HG03196 (cell line): ENCODE results near the gene PTPN6.

Source experiments
- ATAC-seq: cut with Tn5 transposase; IDR thresholded peaks from one replicate; pipeline ENCODE4 v1.9.1; 2021; ENCODE audit not compliant: unreplicated experiment

Gene PTPN6

DNA sequence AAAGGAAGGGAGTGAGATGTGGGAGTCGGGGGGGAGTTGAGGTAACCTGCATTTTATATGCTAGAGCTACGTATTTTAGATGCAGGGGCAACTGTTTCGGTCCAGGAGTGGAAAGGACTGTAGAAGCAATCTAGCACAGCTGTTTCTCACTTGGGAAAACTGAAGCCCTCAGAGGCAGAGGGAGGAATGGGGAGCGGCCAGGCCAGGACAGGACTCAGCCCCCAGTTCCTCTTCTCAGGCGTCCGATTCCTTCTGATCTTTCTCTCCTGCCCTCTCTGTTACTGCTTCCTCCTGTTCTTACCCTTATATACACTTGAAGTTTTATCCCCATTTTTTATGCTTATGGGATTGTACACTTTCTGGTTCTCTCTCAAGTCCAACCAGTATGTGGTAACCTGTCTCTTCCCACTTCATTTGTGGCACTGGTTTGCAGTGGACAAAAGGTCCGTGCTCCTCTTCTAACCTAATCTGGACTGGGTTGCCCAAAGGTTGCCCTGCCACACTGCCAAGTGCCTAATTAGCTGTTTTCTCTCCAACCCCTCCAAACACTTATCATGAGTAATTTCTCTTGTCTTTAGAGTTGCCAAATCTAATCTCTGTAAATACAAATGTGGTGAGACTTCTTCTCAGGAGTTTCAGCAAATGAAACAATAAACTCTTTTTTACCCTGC lies 50.9 kb downstream of the PTPN6 start:
- no peak for ATAC-seq

DNA sequence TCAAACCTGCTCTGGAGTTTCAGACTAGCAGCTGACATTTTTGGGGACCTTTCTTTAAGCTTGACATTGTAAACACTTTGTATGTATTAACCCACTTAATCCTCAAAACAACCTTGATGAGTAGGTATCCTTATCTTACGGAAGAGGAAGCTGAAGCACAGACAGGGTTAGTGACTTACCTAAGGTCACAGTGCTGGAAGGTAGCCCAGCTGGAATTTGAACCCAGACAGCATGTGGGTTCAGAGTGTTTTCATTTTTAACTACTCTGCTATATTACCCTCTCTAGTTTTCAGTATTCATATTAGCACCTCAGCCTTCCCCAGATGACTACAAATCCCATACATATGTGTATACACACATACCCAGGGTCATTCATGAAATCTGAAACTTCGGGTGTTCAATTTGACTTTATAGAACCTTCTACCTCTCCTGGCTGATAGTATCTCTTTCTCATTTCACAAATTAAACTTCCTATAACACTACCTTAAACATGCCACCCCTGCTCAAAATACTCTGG lies 53.2 kb downstream of the PTPN6 start:
- no peak for ATAC-seq

DNA sequence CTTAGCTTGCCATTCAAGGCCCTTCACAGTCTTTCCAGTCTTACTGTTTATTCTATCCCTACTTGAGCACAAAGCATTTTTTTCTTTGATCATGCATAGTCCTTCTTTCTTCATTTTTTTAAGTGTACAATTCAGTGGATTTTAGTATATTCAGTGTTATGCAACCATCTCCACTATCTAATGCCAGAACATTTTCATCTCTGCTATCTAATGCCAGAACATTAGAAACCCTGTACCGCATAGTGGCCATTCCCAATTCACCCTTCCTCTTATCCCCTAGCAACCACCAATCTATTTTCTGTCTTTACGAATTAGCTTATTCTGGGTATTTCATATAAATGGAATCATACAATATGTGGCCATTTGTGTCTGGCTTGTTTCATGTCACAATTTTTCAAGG lies 53.7 kb downstream of the PTPN6 start:
- no peak for ATAC-seq

DNA sequence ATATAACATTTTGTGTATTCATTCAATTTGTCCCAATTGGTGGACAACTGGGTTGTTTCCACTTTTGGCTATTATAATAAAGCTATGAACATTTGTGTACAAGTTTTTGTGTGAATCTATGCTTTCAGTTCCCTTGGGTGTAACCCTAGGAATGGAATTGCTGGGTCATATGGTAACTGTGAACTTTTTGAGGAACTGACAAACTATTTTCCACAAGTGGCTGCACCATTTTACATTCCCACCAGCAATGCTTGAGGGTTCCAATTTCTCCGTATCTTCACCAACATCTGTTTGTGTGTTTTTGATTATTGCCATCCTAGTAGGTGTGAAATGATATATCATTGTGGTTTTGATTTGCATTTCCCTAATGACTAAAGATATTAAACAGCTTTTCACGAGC lies 54.2 kb downstream of the PTPN6 start:
- ATAC-seq = no peak

DNA sequence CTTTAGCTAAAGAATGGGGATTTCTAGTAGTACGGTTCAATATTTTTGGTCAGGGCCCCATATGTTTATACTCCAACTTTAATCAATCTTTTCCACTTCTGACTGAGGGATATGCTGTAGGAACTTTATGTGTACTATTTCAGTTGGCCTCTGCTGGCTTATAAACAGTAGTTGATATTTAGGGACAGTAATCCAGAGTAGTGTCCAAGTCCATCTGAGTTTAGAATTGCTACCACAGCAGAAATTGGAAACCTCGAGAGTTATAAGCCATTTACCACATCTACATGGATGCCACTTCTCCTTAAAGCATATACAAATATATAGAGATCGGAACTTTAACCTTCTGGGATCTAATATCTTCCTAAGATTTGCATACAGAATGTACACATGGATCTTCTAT lies 55.5 kb downstream of the PTPN6 start:
- no peak for ATAC-seq

DNA sequence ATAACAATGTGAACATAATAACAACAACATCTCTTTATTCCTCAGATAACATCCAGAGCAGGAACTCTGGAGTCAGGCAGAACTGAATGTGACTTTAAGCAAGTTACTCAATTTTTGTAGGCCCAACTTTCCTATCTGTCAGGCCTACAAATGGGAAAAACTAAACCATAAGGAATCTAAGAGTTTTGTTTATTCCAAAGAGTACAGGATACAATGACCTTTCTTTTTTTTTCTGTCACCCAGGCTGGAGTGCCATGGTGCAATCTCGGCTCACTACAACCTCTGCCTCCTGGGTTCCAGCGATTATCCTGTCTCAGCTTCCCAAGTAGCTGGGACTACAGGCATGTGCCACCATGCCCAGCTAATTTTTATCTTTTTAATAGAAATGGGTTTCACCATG lies 57.7 kb downstream of the PTPN6 start:
- ATAC-seq = no peak

DNA sequence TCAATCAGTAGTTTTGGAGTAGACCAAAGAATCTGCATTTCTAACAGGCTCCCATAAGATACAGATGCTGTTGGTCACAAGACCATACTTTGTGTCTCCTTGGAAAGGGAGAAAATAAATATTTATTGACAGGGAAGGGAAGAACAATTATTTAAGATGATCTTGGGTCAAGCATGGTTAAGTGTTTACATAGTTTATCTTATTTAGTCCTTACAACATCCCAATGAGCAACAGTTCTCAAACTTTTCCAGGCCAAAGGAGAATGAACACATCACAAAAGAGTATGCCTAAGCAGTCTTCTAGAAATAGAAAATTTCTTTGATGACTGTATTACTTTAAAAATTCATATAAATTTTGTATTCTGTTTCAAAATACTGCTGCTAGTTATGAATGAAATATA lies 58.4 kb downstream of the PTPN6 start:
- ATAC-seq = no peak
